ENCODE results near the gene TNFRSF13B. TPM values are rescaled to one million over a fixed set of nuclear protein-coding genes. Genes with fewer than 3 reads are reported as not detected.

The TNFRSF13B gene
- total RNA-seq = 1 to 10 TPM in 1 of 2 donors, under 1 TPM in 1; 0.97 to 1.6 TPM
- 0.21 TPM for polyA plus RNA-seq (2013, experiment 1 of 2)
- 0.33 TPM for polyA plus RNA-seq (2013, experiment 2 of 2)
- long read RNA-seq, experiment 1 = 0 reads
- long read RNA-seq, experiment 2, partial matches to known transcripts = 1 of 1 reads
- long read RNA-seq, experiment 2, other reads (novel, unspliced or antisense) = 0 of 1 reads
- long read RNA-seq, experiment 3, partial matches to known transcripts = 3 of 3 reads
- long read RNA-seq, experiment 3, other reads (novel, unspliced or antisense) = 0 of 3 reads
- long read RNA-seq, experiment 4, partial matches to known transcripts = 1 of 1 reads
- long read RNA-seq, experiment 4, other reads (novel, unspliced or antisense) = 0 of 1 reads

DNA sequence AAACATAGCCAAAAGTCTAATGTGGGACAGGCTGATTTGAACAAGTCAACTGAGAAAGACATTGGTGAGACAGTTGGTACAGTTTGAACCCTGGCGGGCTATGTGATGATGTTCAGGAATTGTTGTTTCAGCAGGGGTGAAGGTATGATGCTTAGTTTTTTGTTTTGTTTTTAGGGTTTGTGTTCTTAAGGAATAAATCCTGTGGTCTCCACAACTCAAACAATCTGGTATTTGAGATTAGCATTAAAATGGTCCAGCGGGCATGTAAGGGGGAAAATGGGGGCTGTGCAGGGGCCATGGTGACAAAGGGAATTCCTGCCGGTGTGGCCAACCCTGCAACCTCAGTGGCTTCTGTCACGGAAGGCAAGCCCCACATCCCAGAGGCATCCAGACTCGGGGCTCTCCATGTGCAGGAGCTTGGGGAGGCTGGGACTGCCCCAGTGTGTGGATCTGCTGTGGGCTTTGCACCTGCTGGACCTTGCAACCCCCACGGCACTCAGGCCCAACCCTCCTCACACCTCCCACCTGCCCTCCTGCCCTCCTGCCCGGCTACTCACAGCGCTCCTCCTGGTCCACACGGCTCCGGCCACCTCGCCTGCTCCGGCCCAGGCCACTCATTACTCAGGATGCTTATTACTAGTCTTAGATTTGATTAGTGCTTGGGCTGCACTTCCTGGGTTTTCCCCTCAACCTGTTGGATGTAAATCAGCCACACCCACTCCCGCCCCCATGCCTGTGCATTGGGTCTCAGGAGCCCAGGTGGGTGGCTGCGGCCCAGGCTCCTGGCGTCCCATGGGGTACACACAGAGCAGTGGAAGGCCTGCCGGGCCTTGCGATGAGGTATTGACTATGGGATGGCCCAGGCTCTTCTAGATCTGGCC lies at the start of gene TNFRSF13B:
Gene TNFRSF13B (minus strand): TSS at position 661 of the 881 bp plus-strand sequence. CDS start 43 bp downstream, at position 618.
- Mint-ChIP-seq H3K4me3 (no peak within 1 kb of the TSS), H3K36me3 (ENCODE audit: low read depth) (no peaks in the 10 kb centered on the region), H3K27me3 (ENCODE audit: insufficient read depth) (no peaks in the 10 kb centered on the region), H3K4me1 (peaks cover 9% of the 10 kb centered on the region), H3K27ac (no peak within 1 kb of the TSS), H3K9me3 (no peaks in the 10 kb centered on the region)
- Histone ChIP-seq H3K27ac (ENCODE audit: low read depth, low read length) (no peak within 1 kb of the TSS), H3K27me3 (ENCODE audit: control insufficient read depth, insufficient read depth, low read length, poor library complexity, severe bottlenecking) (no peaks in the 10 kb centered on the region), H3K4me1 (ENCODE audit: control insufficient read depth, insufficient read depth, low read length) (no peaks in the 10 kb centered on the region), H3K9ac (ENCODE audit: extremely low read depth, low read length, poor library complexity, severe bottlenecking) (no peak within 1 kb of the TSS), H3K4me3 (ENCODE audit: low read length) (no peak within 1 kb of the TSS), H3K36me3 (ENCODE audit: control insufficient read depth, insufficient read depth, low read length) (no peaks in the 10 kb centered on the region), H3K9me3 (ENCODE audit: control insufficient read depth, low read length) (no peaks in the 10 kb centered on the region)
- DNase-seq = peak; percentile 42
- WGBS, 2 experiments (ENCODE audit: insufficient coverage in 1 of 2, insufficient read length in 1 of 2) = 89 to 97% methylated on average over 4 to 17 of the region's 17 CpGs
- TF ChIP-seq, protein P1, sequence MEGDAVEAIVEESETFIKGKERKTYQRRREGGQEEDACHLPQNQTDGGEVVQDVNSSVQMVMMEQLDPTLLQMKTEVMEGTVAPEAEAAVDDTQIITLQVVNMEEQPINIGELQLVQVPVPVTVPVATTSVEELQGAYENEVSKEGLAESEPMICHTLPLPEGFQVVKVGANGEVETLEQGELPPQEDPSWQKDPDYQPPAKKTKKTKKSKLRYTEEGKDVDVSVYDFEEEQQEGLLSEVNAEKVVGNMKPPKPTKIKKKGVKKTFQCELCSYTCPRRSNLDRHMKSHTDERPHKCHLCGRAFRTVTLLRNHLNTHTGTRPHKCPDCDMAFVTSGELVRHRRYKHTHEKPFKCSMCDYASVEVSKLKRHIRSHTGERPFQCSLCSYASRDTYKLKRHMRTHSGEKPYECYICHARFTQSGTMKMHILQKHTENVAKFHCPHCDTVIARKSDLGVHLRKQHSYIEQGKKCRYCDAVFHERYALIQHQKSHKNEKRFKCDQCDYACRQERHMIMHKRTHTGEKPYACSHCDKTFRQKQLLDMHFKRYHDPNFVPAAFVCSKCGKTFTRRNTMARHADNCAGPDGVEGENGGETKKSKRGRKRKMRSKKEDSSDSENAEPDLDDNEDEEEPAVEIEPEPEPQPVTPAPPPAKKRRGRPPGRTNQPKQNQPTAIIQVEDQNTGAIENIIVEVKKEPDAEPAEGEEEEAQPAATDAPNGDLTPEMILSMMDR (conservative IDR thresholded peaks at IDR 0.05) = no peak

DNA sequence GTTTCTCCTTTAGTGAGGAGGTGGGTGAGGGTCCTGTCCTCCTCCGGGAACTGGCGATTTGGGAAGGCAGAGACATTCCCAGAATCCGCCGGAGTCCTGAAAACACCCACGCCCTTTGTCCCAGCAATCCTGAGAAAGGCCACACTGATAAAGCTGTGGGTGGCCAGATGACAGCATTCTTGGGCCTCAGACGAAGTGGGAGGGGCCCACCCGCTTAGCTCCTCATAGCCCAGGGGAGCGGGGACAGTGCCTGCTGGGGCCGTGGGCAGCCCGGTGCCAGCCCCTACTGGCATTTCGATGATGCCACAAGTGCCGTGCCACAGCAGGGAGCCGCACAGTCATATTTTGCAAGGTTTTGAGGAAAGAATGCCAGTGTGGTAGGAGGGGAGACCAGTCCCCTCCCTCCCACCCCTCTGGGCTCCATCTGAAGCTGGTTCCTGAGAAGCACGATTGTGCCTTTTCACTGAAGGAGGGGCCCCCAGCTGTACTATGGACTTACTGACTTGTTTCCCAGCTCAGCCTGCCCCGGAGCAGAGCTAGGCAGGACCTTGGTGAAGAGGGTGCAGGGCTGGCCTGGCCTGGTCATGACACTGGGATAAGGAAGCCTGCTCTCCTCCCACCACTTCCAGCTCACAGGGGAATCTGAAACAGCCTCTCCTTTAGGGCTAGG lies 49.4 kb upstream of the TNFRSF13B start:
- peak; percentile 84 for DNase-seq

GRCh38 chr17:17020821-17021193 lies 48.9 kb upstream of the TNFRSF13B start:
- Mint-ChIP-seq H3K27me3 (ENCODE audit: insufficient read depth) (no peaks in the 10 kb centered on the region), H3K36me3 (ENCODE audit: low read depth) (no peaks in the 10 kb centered on the region), H3K27ac (peak overlapping the region; percentile 75), H3K9me3 (no peaks in the 10 kb centered on the region), H3K4me1 (peaks cover 4% of the 10 kb centered on the region), H3K4me3 (no peak overlapping the region)
- H3K9me3 ChIP-seq (ENCODE audit: control insufficient read depth, low read length) = no peaks in the 10 kb centered on the region
- peak overlapping the region; percentile 60 for H3K27ac ChIP-seq (ENCODE audit: low read depth, low read length)
- peak overlapping the region; percentile 44 for H3K9ac ChIP-seq (ENCODE audit: extremely low read depth, low read length, poor library complexity, severe bottlenecking)
- H3K36me3 ChIP-seq (ENCODE audit: control insufficient read depth, insufficient read depth, low read length) = no peaks in the 10 kb centered on the region
- no peaks in the 10 kb centered on the region for H3K27me3 ChIP-seq (ENCODE audit: control insufficient read depth, insufficient read depth, low read length, poor library complexity, severe bottlenecking)
- no peaks in the 10 kb centered on the region for H3K4me1 ChIP-seq (ENCODE audit: control insufficient read depth, insufficient read depth, low read length)
- no peak overlapping the region for H3K4me3 ChIP-seq (ENCODE audit: low read length)
- no peak for DNase-seq
- WGBS, 2 experiments (ENCODE audit: insufficient coverage in 1 of 2, insufficient read length in 1 of 2) = 86 to 92% methylated on average over 7 to 8 of the region's 8 CpGs
- TF ChIP-seq, protein P1 (conservative IDR thresholded peaks at IDR 0.05) = no peak

More for the DNA sequence above, 49.4 kb upstream of the TNFRSF13B start:
- Mint-ChIP-seq H3K9me3 (no peaks in the 10 kb centered on the region), H3K27me3 (ENCODE audit: insufficient read depth) (no peaks in the 10 kb centered on the region), H3K4me1 (peaks cover 5% of the 10 kb centered on the region), H3K36me3 (ENCODE audit: low read depth) (no peaks in the 10 kb centered on the region), H3K4me3 (no peak overlapping the region), H3K27ac (peak overlapping the region; percentile 75)
- TF ChIP-seq, protein P1 (conservative IDR thresholded peaks at IDR 0.05) = no peak
- no peaks in the 10 kb centered on the region for H3K9me3 ChIP-seq (ENCODE audit: control insufficient read depth, low read length)
- peak overlapping the region; percentile 60 for H3K27ac ChIP-seq (ENCODE audit: low read depth, low read length)
- WGBS, 2 experiments (ENCODE audit: insufficient coverage in 1 of 2, insufficient read length in 1 of 2) = 71 to 78% methylated on average over 9 to 15 of the region's 15 CpGs
- H3K9ac ChIP-seq (ENCODE audit: extremely low read depth, low read length, poor library complexity, severe bottlenecking) = peak overlapping the region; percentile 44
- H3K27me3 ChIP-seq (ENCODE audit: control insufficient read depth, insufficient read depth, low read length, poor library complexity, severe bottlenecking) = no peaks in the 10 kb centered on the region
- H3K4me1 ChIP-seq (ENCODE audit: control insufficient read depth, insufficient read depth, low read length) = no peaks in the 10 kb centered on the region
- H3K36me3 ChIP-seq (ENCODE audit: control insufficient read depth, insufficient read depth, low read length) = no peaks in the 10 kb centered on the region
- H3K4me3 ChIP-seq (ENCODE audit: low read length) = no peak overlapping the region

Measured in endodermal cell (in vitro differentiated cells).